DOHH2 (cell line): Measurements from ENCODE around the gene KCNJ14.
"Not testable (repeated sequence)": the region's sequence is repeated elsewhere in the genome, so short reads cannot be mapped to it uniquely, and the experiment has no call there.

Experiments
- H3F3A ChIP-seq: fragments of 200-600 bp; sonication (generic), shearing (Covaris generic); 2 replicates; pipeline ENCODE4 v1.6.0; 2016; ENCODE audit warnings: antibody characterized with exemption, mild to moderate bottlenecking; ENCODE audit not compliant: control insufficient read depth, insufficient read depth
- H3K27ac ChIP-seq: fragments of 200-600 bp; sonication (generic); 2 replicates; pipeline ENCODE4 v1.5.1; 2014; ENCODE audit warnings: low read depth, mild to moderate bottlenecking, low read length, moderate library complexity
- H3K27me3 ChIP-seq: fragments of 200-600 bp; sonication (generic); 2 replicates; pipeline ENCODE4 v1.6.1; 2014; ENCODE audit warnings: mild to moderate bottlenecking, low read length, mixed read lengths; ENCODE audit not compliant: control insufficient read depth
- H3K36me3 ChIP-seq: fragments of 200-600 bp; sonication (generic); 2 replicates; pipeline ENCODE4 v1.6.1; 2014; ENCODE audit warnings: mild to moderate bottlenecking, low read length, moderate library complexity, mixed read lengths; ENCODE audit not compliant: control insufficient read depth
- H3K4me1 ChIP-seq: fragments of 200-600 bp; sonication (generic); 2 replicates; pipeline ENCODE4 v1.6.1; 2014; ENCODE audit warnings: mild to moderate bottlenecking, low read length, mixed read lengths; ENCODE audit not compliant: control insufficient read depth
- H3K4me2 ChIP-seq: fragments of 200-600 bp; sonication (generic); 2 replicates; pipeline ENCODE4 v1.6.0; 2014; ENCODE audit warnings: mild to moderate bottlenecking, low read length, moderate library complexity
- H3K4me3 ChIP-seq: fragments of 200-600 bp; sonication (generic); 2 replicates; pipeline ENCODE4 v1.5.1; 2014; ENCODE audit warnings: mild to moderate bottlenecking, low read length, mixed read lengths
- H3K79me2 ChIP-seq: fragments of 200-600 bp; sonication (generic); 2 replicates; pipeline ENCODE4 v1.6.1; 2014; ENCODE audit warnings: mild to moderate bottlenecking, low read length, mixed read lengths; ENCODE audit not compliant: control insufficient read depth
- H3K9me2 ChIP-seq: fragments of 200-600 bp; sonication (generic); replicated peaks from 2 replicates; pipeline ENCODE4 v1.6.1; 2014; ENCODE audit warnings: mild to moderate bottlenecking, low read length, mixed read lengths; ENCODE audit not compliant: control insufficient read depth
- H3K9me3 ChIP-seq: fragments of 200-600 bp; sonication (generic); 2 replicates; pipeline ENCODE4 v1.6.1; 2014; ENCODE audit warnings: antibody characterized with exemption, low read length, mixed read lengths; ENCODE audit not compliant: control insufficient read depth, insufficient read depth
- H4K20me1 ChIP-seq: fragments of 200-600 bp; sonication (generic); 2 replicates; pipeline ENCODE4 v1.6.0; 2014; ENCODE audit warnings: low read depth, mild to moderate bottlenecking, antibody characterized with exemption, low read length, moderate library complexity; ENCODE audit not compliant: control insufficient read depth, insufficient read depth
- EZH2phosphoT487 ChIP-seq: fragments of 200-600 bp; sonication (generic); IDR thresholded peaks from 2 replicates; pipeline ENCODE4 v1.6.1; 2017; ENCODE audit warnings: borderline replicate concordance, mild to moderate bottlenecking, antibody characterized with exemption, low read length, moderate library complexity, mixed read lengths
- TF ChIP-seq, protein P1 (sequence below): fragments of 200-600 bp; sonication (generic); IDR thresholded peaks from one replicate; pipeline ENCODE4 v1.5.1; 2014; ENCODE audit warnings: antibody characterized with exemption, mild to moderate bottlenecking, low read depth, low read length; ENCODE audit not compliant: poor library complexity, severe bottlenecking

Gene KCNJ14

GRCh38 chr19:48487544-48487943 is 32.2 kb downstream of the KCNJ14 start:
- Histone ChIP-seq H3K4me3 (no peak overlapping the region), H3K27ac (no peak overlapping the region), H3K79me2 (no peaks in the 10 kb centered on the region), H3F3A (no peaks in the 10 kb centered on the region; the same call in 1 of the 2 replicates), H3K4me1 (peaks cover 29% of the 10 kb centered on the region), H3K4me2 (no peak overlapping the region), H4K20me1 (no peaks in the 10 kb centered on the region), H3K36me3 (no peaks in the 10 kb centered on the region), H3K9me3 (no peaks in the 10 kb centered on the region), H3K9me2 (no peaks in the 10 kb centered on the region), H3K27me3 (peaks cover 10% of the 10 kb centered on the region)
- TF ChIP-seq, protein P1, sequence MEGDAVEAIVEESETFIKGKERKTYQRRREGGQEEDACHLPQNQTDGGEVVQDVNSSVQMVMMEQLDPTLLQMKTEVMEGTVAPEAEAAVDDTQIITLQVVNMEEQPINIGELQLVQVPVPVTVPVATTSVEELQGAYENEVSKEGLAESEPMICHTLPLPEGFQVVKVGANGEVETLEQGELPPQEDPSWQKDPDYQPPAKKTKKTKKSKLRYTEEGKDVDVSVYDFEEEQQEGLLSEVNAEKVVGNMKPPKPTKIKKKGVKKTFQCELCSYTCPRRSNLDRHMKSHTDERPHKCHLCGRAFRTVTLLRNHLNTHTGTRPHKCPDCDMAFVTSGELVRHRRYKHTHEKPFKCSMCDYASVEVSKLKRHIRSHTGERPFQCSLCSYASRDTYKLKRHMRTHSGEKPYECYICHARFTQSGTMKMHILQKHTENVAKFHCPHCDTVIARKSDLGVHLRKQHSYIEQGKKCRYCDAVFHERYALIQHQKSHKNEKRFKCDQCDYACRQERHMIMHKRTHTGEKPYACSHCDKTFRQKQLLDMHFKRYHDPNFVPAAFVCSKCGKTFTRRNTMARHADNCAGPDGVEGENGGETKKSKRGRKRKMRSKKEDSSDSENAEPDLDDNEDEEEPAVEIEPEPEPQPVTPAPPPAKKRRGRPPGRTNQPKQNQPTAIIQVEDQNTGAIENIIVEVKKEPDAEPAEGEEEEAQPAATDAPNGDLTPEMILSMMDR = no peak
- no peak for TF ChIP-seq EZH2phosphoT487

- no peaks in the 10 kb centered on the region for H3K36me3 ChIP-seq
- H3K4me2 ChIP-seq = no peak overlapping the region
- H3K9me3 ChIP-seq = no peaks in the 10 kb centered on the region
- no peaks in the 10 kb centered on the region for H4K20me1 ChIP-seq
- H3F3A ChIP-seq = no peaks in the 10 kb centered on the region
- peaks cover 10% of the 10 kb centered on the region for H3K27me3 ChIP-seq
- H3K4me1 ChIP-seq = peaks cover 33% of the 10 kb centered on the region
- no peaks in the 10 kb centered on the region for H3K9me2 ChIP-seq
- no peaks in the 10 kb centered on the region for H3K79me2 ChIP-seq
- no peak overlapping the region for H3K27ac ChIP-seq
- no peak overlapping the region for H3K4me3 ChIP-seq
- TF ChIP-seq, protein P1 = no peak
- no peak for TF ChIP-seq EZH2phosphoT487
Measured at GRCh38 chr19:48487948-48488347, 32.6 kb downstream of the KCNJ14 start.

DNA sequence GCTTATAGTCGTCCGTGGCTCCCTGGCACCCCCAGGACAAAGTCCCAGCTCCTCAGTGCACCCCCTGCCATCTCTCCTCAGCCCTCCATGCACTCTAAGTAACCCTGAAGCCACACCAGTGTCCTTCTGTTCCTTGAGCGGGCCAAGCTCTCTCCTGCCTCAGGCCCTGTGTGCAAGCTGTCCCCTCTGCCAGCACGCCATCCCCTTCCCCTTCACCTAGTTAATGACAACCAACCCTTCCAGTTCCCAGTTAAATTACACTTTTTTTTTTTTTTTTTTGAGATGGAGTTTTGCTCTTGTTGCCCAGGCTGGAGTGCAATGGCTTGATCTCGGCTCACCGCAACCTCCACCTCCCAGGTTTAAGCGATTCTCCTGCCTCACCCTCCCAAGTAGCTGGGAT is 33.1 kb downstream of the KCNJ14 start:
- not testable (repeated sequence) for H3K36me3 ChIP-seq, H3K27ac ChIP-seq, H3K9me2 ChIP-seq, H3F3A ChIP-seq, H3K9me3 ChIP-seq, H3K4me3 ChIP-seq, H3K79me2 ChIP-seq, H3K4me2 ChIP-seq, H4K20me1 ChIP-seq
- Histone ChIP-seq H3K27me3 (peaks cover 10% of the 10 kb centered on the region), H3K4me1 (peaks cover 35% of the 10 kb centered on the region)

GRCh38 chr19:48489608-48490216 is 34.3 kb downstream of the KCNJ14 start:
- H3K9me3 ChIP-seq = no peaks in the 10 kb centered on the region
- no peak overlapping the region for H3K4me3 ChIP-seq
- H4K20me1 ChIP-seq = no peaks in the 10 kb centered on the region
- H3K27ac ChIP-seq = no peak overlapping the region
- no peaks in the 10 kb centered on the region for H3K79me2 ChIP-seq
- TF ChIP-seq, protein P1 = peak; percentile 88
- TF ChIP-seq EZH2phosphoT487 = no peak
- no peaks in the 10 kb centered on the region for H3F3A ChIP-seq
- peaks cover 35% of the 10 kb centered on the region for H3K4me1 ChIP-seq
- no peaks in the 10 kb centered on the region for H3K9me2 ChIP-seq
- H3K36me3 ChIP-seq = no peaks in the 10 kb centered on the region
- peaks cover 18% of the 10 kb centered on the region for H3K27me3 ChIP-seq
- H3K4me2 ChIP-seq = no peak overlapping the region
